IPS-15b (cell line): ENCODE measurements around the gene PTPRO.

ENCODE experiments used
- H3K27me3 ChIP-seq: one replicate; pipeline ENCODE4 v1.6.1; 2013; ENCODE audit warnings: low read length; ENCODE audit not compliant: control insufficient read depth, insufficient read depth
- H3K36me3 ChIP-seq: one replicate; pipeline ENCODE4 v1.6.1; 2013; ENCODE audit warnings: low read length; ENCODE audit not compliant: control insufficient read depth, insufficient read depth
- H3K4me1 ChIP-seq: one replicate; pipeline ENCODE4 v1.6.1; 2013; ENCODE audit warnings: mild to moderate bottlenecking, low read length; ENCODE audit not compliant: control insufficient read depth, insufficient read depth
- H3K4me3 ChIP-seq: one replicate; pipeline ENCODE4 v1.5.1; 2013; ENCODE audit warnings: low read depth, low read length
- H3K9ac ChIP-seq: one replicate; pipeline ENCODE4 v1.6.1; 2013; ENCODE audit warnings: low read depth, mild to moderate bottlenecking, low read length
- H3K9me3 ChIP-seq: one replicate; pipeline ENCODE4 v1.6.1; 2013; ENCODE audit warnings: mild to moderate bottlenecking, low read length; ENCODE audit not compliant: control insufficient read depth, insufficient read depth

Gene PTPRO

DNA sequence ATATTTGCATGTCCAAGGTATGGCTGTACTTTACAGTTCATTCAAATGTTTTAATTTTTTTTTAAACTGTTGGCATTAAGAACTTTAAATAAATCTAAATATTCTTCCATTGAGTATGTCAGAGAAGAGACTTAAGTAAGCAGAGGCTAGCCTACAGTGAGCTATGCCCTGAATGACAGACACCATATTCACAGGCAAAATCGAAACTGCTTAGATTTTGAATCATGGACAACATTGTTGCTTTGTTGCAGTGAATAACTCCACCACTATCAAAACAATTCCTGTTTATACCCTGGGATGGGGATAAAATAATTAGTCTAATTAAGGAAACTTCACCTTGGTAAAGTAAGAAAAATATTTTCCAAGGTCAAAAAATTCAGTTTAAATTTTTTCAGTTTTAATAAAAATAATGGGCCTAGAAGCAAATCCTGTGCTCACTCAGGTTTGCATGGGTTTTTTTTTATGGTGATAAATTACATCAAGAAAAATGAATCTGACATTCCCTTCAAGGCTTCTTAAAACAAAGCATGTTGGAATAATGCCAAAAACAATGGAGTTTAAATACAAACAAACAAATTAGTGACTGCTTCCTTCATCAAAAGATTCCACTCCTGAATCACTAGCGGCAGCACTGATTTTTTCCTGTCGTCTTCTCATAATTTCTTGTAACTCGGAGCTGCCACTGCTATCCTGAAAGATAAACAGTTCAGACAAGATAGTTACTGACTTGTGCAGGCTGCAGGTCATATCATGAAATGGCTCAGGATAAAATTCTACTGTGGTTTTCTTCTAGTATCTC lies 298.6 kb downstream of the PTPRO start:
- H3K36me3 ChIP-seq, result no peaks in the 10 kb centered on the region
- no peak overlapping the region for H3K9ac ChIP-seq
- H3K4me3 ChIP-seq, result no peak overlapping the region
- no peaks in the 10 kb centered on the region for H3K9me3 ChIP-seq
- no peaks in the 10 kb centered on the region for H3K27me3 ChIP-seq
- no peaks in the 10 kb centered on the region for H3K4me1 ChIP-seq

- H3K9me3 ChIP-seq, result no peaks in the 10 kb centered on the region
- H3K4me3 ChIP-seq, result no peak overlapping the region
- H3K4me1 ChIP-seq, result no peaks in the 10 kb centered on the region
- H3K27me3 ChIP-seq, result no peaks in the 10 kb centered on the region
- no peaks in the 10 kb centered on the region for H3K36me3 ChIP-seq
- no peak overlapping the region for H3K9ac ChIP-seq
Measured at GRCh38 chr12:15625075-15625474, 302.8 kb downstream of the PTPRO start.

- peaks cover 3% of the 10 kb centered on the region for H3K4me1 ChIP-seq
- no peak overlapping the region for H3K9ac ChIP-seq
- H3K27me3 ChIP-seq, result no peaks in the 10 kb centered on the region
- H3K9me3 ChIP-seq, result no peaks in the 10 kb centered on the region
- no peaks in the 10 kb centered on the region for H3K36me3 ChIP-seq
- H3K4me3 ChIP-seq, result no peak overlapping the region
Measured at GRCh38 chr12:15627995-15628945, 306.0 kb downstream of the PTPRO start.

- Histone ChIP-seq H3K4me3 (no peak overlapping the region), H3K9me3 (no peaks in the 10 kb centered on the region), H3K27me3 (no peaks in the 10 kb centered on the region), H3K36me3 (no peaks in the 10 kb centered on the region), H3K9ac (no peak overlapping the region), H3K4me1 (peaks cover 3% of the 10 kb centered on the region)
Measured at GRCh38 chr12:15629108-15629507, 306.8 kb downstream of the PTPRO start.

DNA sequence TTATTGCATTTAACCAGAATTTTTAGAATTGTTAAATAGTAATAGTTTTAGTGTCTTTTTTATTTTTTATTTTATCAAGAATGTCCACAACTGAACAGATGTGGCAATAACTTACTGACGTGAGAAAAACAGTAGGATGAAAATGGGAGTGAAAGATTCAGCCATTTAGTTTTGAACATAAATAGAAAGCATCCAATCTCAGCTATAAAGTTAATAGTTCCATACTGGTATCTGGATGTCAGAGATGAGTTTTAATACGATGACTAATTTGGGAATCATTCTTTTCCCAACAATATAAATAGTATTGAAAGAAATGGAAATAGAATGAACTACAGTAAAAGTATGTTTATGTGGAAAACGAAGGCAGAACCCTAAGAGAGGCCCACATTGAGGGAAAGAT lies 307.5 kb downstream of the PTPRO start:
- Histone ChIP-seq H3K27me3 (no peaks in the 10 kb centered on the region), H3K9me3 (no peaks in the 10 kb centered on the region), H3K4me1 (peaks cover 3% of the 10 kb centered on the region), H3K9ac (no peak overlapping the region), H3K36me3 (no peaks in the 10 kb centered on the region), H3K4me3 (no peak overlapping the region)

GRCh38 chr12:15631007-15631715 lies 308.9 kb downstream of the PTPRO start:
- Histone ChIP-seq H3K36me3 (no peaks in the 10 kb centered on the region), H3K9ac (no peak overlapping the region), H3K4me3 (no peak overlapping the region), H3K4me1 (peaks cover 3% of the 10 kb centered on the region), H3K27me3 (no peaks in the 10 kb centered on the region), H3K9me3 (no peaks in the 10 kb centered on the region)

GRCh38 chr12:15632708-15633107 lies 310.4 kb downstream of the PTPRO start:
- no peaks in the 10 kb centered on the region for H3K36me3 ChIP-seq
- no peak overlapping the region for H3K4me3 ChIP-seq
- no peaks in the 10 kb centered on the region for H3K9me3 ChIP-seq
- H3K4me1 ChIP-seq, result peaks cover 3% of the 10 kb centered on the region
- H3K9ac ChIP-seq, result no peak overlapping the region
- H3K27me3 ChIP-seq, result no peaks in the 10 kb centered on the region

- H3K4me3 ChIP-seq, result no peak overlapping the region
- no peaks in the 10 kb centered on the region for H3K27me3 ChIP-seq
- no peak overlapping the region for H3K9ac ChIP-seq
- no peaks in the 10 kb centered on the region for H3K36me3 ChIP-seq
- H3K9me3 ChIP-seq, result no peaks in the 10 kb centered on the region
- H3K4me1 ChIP-seq, result peaks cover 3% of the 10 kb centered on the region
Measured at GRCh38 chr12:15633201-15633600, 310.9 kb downstream of the PTPRO start.

GRCh38 chr12:15634010-15634683 lies 311.8 kb downstream of the PTPRO start:
- Histone ChIP-seq H3K27me3 (no peaks in the 10 kb centered on the region), H3K9ac (no peak overlapping the region), H3K36me3 (no peaks in the 10 kb centered on the region), H3K4me3 (no peak overlapping the region), H3K9me3 (no peaks in the 10 kb centered on the region), H3K4me1 (peaks cover 3% of the 10 kb centered on the region)

DNA sequence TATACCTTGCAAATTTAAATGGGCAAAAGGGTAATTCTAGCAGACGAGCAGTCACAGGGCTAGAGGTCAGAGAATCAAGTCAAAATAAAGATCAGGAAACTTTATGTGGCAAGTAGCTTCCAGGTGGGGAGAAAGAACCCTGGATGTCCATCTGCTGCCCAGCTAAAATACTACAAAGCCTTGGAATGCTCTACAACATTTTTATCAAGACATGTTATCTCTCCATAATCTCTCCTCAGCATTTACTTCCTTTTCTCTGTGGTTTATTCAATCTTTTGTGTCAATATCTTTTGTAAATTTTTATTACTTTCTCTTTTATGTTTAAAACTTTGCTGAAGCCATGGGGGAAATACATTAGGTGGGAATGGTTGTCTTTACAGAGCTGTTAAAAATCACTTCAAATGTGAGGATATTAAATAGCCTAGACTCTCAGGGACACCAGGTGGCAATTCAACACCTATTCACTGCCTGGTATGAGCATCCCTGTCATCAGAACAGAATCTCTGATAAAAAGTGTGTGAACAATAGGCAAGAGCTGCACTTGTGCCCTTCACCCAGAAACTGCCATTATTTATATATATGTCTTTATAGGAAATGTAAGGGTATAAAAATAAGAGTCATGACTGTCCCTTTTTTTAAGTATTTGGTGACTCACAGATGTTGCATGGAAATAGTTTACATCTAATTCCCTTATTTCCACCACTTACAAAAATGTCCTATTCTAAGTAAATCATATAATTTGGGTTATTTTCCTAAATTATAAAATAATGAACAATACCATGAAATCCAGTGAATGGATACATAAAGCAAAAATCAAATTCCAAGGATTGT lies 314.0 kb downstream of the PTPRO start:
- Histone ChIP-seq H3K9ac (no peak overlapping the region), H3K9me3 (no peaks in the 10 kb centered on the region), H3K36me3 (no peaks in the 10 kb centered on the region), H3K27me3 (no peaks in the 10 kb centered on the region), H3K4me3 (no peak overlapping the region), H3K4me1 (no peaks in the 10 kb centered on the region)
